ENCODE results near the gene CCDC32. TPM values are rescaled to one million over a fixed set of nuclear protein-coding genes. Genes with fewer than 3 reads are reported as not detected.

The CCDC32 gene
- total RNA-seq, 1 donor from 2014 or later = 64.0 TPM

DNA sequence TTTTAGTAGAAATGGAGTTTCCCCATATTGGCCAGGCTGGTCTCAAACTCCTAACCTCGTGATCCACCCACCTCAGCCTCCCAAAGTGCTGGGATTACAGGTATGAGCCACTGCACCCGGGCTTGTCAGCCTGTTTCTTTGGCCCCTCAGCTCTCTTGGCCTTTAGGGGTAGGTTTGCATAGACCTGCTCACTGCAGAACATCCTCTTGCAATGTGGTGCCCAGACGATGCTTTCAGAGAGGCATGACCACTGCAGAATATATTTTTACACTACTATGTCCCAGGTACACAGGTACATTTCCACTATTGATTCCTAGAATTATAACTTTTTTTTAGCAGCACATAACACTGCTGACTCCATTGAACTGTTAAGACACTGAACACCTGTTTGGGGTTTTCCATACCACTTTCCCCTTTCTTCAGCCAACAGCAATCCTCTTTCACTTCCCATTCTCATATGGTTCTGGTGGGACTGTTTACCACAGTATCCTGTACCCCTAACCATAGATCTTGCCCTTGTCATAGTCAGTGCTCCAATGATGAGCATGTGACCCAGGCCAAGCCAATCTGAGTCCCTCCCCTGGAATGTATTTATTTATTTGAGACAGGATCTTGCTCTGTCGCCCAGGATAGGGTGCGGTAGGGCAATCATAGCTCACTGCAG is 21.1 kb downstream of the CCDC32 start:
- no peaks in the 10 kb centered on the region for H3K27me3 Mint-ChIP-seq
- POLR2A ChIA-PET = interaction anchor here (0.6 to 1.8 kb wide), 9 partner anchors 9 to 397 kb away, joined by 3 to 8 read pairs (median 4); partner anchors contain the start of genes C15orf62, CCDC32 and RPUSD2
- DNase-seq = no peak
- peak overlapping the region; percentile 86 for H3K27ac Mint-ChIP-seq
- peaks cover 70% of the 10 kb centered on the region for H3K4me1 Mint-ChIP-seq
- H3K4me3 Mint-ChIP-seq = peak overlapping the region; percentile 46
- TF ChIP-seq, protein P1, sequence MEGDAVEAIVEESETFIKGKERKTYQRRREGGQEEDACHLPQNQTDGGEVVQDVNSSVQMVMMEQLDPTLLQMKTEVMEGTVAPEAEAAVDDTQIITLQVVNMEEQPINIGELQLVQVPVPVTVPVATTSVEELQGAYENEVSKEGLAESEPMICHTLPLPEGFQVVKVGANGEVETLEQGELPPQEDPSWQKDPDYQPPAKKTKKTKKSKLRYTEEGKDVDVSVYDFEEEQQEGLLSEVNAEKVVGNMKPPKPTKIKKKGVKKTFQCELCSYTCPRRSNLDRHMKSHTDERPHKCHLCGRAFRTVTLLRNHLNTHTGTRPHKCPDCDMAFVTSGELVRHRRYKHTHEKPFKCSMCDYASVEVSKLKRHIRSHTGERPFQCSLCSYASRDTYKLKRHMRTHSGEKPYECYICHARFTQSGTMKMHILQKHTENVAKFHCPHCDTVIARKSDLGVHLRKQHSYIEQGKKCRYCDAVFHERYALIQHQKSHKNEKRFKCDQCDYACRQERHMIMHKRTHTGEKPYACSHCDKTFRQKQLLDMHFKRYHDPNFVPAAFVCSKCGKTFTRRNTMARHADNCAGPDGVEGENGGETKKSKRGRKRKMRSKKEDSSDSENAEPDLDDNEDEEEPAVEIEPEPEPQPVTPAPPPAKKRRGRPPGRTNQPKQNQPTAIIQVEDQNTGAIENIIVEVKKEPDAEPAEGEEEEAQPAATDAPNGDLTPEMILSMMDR (IDR thresholded peaks at IDR 0.05) = no peak
- peak; percentile 92 for ATAC-seq (ENCODE audit: low read depth)
- CTCF ChIA-PET = no interaction called here
- H3K9me3 Mint-ChIP-seq = no peaks in the 10 kb centered on the region
- intact Hi-C loops (cut with micrococcal nuclease) = loop anchor here (1.0 kb wide), 2 partner anchors 10 to 21 kb away; no protein-coding TSS in a partner anchor
- H3K36me3 Mint-ChIP-seq (ENCODE audit: low read depth) = peaks cover 30% of the 10 kb centered on the region

DNA sequence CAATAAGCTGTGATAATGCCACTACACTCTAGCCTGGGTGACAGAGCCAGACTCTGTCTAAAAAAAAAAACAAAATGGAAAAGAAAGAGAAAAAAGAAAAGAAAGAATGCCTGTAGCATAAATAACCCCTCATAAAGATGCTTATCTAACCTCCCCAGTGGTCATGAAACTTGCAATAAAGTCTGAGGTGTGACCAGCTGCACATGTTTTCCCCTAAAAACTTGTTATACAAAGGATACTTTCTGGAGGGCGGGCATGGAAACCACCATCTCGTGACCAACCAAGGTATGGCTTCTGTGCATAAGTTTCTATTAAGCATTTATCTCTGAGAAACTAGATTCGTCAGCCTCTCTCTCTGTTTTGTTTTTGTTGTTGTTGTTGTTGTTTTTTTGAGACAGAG is 21.8 kb downstream of the CCDC32 start:
- DNase-seq (no peak), ATAC-seq (ENCODE audit: low read depth) (no peak)
- TF ChIP-seq, protein P1 (IDR thresholded peaks at IDR 0.05) = no peak
- CTCF ChIA-PET = no interaction called here
- peaks cover 63% of the 10 kb centered on the region for H3K4me1 Mint-ChIP-seq
- intact Hi-C loops (cut with micrococcal nuclease) = no loop called here
- no peaks in the 10 kb centered on the region for H3K27me3 Mint-ChIP-seq
- no peaks in the 10 kb centered on the region for H3K9me3 Mint-ChIP-seq
- peak overlapping the region; percentile 86 for H3K27ac Mint-ChIP-seq
- POLR2A ChIA-PET = interaction anchor here (0.6 to 1.8 kb wide), 8 partner anchors 10 to 398 kb away, joined by 3 to 8 read pairs (median 4); partner anchors contain the start of genes CCDC32 and RPUSD2
- H3K4me3 Mint-ChIP-seq = no peak overlapping the region
- peaks cover 28% of the 10 kb centered on the region for H3K36me3 Mint-ChIP-seq (ENCODE audit: low read depth)

DNA sequence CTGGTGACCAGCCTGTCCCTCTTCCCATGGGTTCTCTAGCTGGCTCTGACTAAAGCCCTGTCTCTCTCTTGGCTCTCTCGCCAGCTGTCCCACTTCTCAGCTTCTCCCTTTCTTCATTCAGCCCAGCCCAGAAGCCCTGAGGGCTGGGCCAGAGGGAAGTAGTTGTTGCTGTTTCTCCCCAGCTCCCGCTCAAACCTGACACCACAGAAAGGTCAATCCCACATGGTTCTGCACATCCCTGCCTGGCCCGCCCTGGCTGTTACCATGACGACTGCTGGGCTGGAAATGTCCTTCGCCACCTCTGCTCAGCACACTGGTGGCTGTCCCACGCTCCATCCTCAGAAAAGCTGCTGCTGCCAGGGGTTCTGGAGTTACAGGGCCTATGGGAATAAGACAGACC is 25.9 kb downstream of the CCDC32 start:
- Mint-ChIP-seq H3K4me3 (no peak overlapping the region), H3K27ac (no peak overlapping the region), H3K9me3 (peaks cover 8% of the 10 kb centered on the region), H3K27me3 (no peaks in the 10 kb centered on the region), H3K4me1 (peaks cover 37% of the 10 kb centered on the region), H3K36me3 (ENCODE audit: low read depth) (peaks cover 37% of the 10 kb centered on the region)
- ATAC-seq (ENCODE audit: low read depth) = no peak
- intact Hi-C loops (cut with micrococcal nuclease) = no loop called here
- TF ChIP-seq, protein P1 (IDR thresholded peaks at IDR 0.05) = no peak
- ChIA-PET CTCF (no interaction called here), POLR2A (no interaction called here)
- DNase-seq = no peak

DNA sequence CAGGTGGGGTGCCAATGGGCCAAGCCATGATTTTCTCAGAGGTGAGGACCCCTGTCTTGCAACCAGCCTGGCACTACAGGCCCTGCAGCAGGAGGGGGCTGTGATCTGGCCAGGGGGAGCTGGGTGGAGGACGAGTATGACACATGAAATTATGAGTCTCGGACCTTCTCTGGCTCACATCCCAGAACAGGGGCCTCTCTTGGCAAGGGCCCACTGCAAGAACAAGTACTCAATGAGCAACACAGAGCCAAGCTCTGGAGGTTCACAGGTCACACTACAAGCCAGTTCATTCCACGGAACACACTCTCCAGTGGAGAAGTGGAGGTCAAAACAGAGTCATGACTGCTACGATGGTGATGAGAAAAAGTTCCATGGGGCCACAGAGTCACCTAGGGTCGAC is 28.3 kb downstream of the CCDC32 start:
- ATAC-seq (ENCODE audit: low read depth) = no peak
- CTCF ChIA-PET = no interaction called here

DNA sequence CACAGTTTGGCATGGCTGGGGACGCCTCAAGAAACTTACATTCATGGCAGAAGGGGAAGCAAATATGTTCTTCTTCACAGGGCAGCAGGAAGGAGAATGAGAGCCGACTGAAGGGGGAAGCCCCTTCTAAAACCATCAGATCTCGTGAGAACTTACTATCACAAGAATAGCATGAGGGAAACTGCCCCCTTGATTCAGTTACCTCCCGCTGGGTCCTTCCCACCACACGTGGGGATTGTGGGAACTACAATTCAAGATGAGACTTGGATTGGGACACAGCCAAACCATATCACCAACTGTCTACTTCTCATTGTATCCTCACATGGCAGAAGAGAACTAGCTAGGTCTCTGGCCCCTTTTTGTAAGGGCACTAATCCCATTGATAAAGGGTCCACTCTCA is 30.5 kb downstream of the CCDC32 start:
- H3K9me3 Mint-ChIP-seq = peaks cover 8% of the 10 kb centered on the region
- H3K4me1 Mint-ChIP-seq = peaks cover 12% of the 10 kb centered on the region
- DNase-seq (no peak), ATAC-seq (ENCODE audit: low read depth) (no peak)
- intact Hi-C loops (cut with micrococcal nuclease) = no loop called here
- TF ChIP-seq, protein P1 (IDR thresholded peaks at IDR 0.05) = no peak
- no peak overlapping the region for H3K4me3 Mint-ChIP-seq
- peaks cover 34% of the 10 kb centered on the region for H3K36me3 Mint-ChIP-seq (ENCODE audit: low read depth)
- ChIA-PET CTCF (no interaction called here), POLR2A (no interaction called here)
- H3K27me3 Mint-ChIP-seq = no peaks in the 10 kb centered on the region
- no peak overlapping the region for H3K27ac Mint-ChIP-seq

More for the DNA sequence above, 28.3 kb downstream of the CCDC32 start:
- intact Hi-C loops (cut with micrococcal nuclease) = no loop called here
- no peak overlapping the region for H3K27ac Mint-ChIP-seq
- peaks cover 38% of the 10 kb centered on the region for H3K36me3 Mint-ChIP-seq (ENCODE audit: low read depth)
- peaks cover 16% of the 10 kb centered on the region for H3K4me1 Mint-ChIP-seq
- H3K27me3 Mint-ChIP-seq = no peaks in the 10 kb centered on the region
- peaks cover 8% of the 10 kb centered on the region for H3K9me3 Mint-ChIP-seq
- no peak for DNase-seq
- H3K4me3 Mint-ChIP-seq = no peak overlapping the region
- TF ChIP-seq, protein P1 (IDR thresholded peaks at IDR 0.05) = no peak
- POLR2A ChIA-PET = no interaction called here

Data from activated B cell treated with CpG ODN at 0.5 μM for 24 hours (primary cell).